ENCODE results near the gene MAPK8IP3.

DNA sequence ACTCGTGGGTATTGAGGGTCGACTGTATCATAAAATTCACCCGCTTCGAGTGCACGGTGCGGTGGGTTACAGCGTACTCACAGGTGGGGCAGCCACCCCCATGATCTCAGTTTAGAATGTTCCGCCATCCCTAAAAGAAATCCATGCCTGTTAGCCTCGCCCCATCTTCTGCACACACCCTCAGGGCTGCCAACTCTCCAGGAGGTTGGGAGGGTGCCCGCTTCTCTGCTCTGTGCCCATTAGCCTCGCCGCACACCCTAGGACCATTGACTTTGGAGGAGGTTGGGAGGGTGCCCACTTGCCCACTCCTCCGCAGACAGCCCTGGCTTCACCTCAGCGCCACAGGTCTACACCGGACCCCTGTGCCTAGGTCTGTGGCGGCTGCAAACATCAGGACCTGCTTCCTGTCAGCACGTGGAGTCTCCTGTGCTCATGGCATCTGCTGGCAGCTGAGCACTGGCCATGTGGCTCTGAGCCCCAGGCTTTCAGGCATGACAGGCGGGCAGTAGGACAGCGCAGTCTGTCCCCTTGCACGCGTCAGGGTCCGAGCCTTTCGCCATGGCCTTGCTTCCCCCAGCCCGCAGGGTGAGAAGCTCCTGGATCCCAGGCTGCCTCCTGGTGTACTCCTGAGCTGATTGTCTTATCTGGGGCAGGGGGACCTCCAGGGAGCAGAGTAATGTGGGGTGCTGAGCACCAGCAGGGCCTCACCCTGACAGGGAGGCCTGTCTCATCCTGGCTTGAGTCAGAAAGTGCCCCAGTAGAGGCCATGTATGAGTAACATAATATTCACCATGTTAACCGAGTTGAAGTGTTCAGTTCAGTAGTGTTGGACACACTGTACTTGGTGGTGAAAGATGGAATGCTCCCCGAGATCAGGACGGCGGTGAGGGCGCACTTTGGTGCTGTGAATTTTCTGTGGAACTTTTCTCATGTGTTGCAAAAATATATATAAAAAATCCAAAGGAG lies 43.4 kb downstream of the MAPK8IP3 start:
- TF ChIP-seq EZH2 (optimal IDR thresholded peaks at IDR 0.05; ENCODE audit: low read depth, low read length) (no peak), EZH2phosphoT487 (IDR thresholded peaks at IDR 0.05; ENCODE audit: low read length) (no peak)
- TF ChIP-seq, protein P1, sequence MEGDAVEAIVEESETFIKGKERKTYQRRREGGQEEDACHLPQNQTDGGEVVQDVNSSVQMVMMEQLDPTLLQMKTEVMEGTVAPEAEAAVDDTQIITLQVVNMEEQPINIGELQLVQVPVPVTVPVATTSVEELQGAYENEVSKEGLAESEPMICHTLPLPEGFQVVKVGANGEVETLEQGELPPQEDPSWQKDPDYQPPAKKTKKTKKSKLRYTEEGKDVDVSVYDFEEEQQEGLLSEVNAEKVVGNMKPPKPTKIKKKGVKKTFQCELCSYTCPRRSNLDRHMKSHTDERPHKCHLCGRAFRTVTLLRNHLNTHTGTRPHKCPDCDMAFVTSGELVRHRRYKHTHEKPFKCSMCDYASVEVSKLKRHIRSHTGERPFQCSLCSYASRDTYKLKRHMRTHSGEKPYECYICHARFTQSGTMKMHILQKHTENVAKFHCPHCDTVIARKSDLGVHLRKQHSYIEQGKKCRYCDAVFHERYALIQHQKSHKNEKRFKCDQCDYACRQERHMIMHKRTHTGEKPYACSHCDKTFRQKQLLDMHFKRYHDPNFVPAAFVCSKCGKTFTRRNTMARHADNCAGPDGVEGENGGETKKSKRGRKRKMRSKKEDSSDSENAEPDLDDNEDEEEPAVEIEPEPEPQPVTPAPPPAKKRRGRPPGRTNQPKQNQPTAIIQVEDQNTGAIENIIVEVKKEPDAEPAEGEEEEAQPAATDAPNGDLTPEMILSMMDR (IDR thresholded peaks at IDR 0.05; ENCODE audit: low read length), result no peak
